GM18502 (cell line): ENCODE data around the gene HYI.
"Not testable (repeated sequence)": the region's sequence is repeated elsewhere in the genome, so short reads cannot be mapped to it uniquely, and the experiment has no call there.

ENCODE experiments used
- ATAC-seq: cut with Tn5 transposase; IDR thresholded peaks from one replicate; pipeline ENCODE4 v1.9.1; 2021; ENCODE audit warnings: mild to moderate bottlenecking; ENCODE audit not compliant: unreplicated experiment, poor library complexity

The HYI gene

GRCh38 chr1:43432171-43432860, 21.4 kb downstream of the HYI start:
- ATAC-seq, result no peak

DNA sequence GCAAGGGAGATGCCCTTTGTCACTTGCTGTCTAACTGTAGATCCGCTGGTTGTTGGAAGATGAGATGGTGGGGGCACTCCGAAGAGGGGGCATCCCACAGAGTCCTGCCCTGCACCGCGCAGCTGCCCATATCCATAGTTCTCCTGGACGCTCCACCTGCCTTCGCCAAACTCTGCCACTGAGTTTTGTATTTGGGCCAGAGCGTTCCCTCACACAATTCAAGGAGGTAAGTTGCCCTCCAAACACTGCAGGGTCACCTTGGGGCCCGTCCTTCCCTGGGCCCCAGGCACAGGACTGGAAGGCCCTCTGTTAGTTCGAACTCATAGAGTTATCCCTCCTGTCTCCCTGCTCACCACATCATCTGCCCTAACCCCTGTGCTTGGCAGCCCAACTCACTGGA, 22.1 kb downstream of the HYI start:
- no peak for ATAC-seq

GRCh38 chr1:43430831-43431230, 22.9 kb downstream of the HYI start:
- no peak for ATAC-seq

DNA sequence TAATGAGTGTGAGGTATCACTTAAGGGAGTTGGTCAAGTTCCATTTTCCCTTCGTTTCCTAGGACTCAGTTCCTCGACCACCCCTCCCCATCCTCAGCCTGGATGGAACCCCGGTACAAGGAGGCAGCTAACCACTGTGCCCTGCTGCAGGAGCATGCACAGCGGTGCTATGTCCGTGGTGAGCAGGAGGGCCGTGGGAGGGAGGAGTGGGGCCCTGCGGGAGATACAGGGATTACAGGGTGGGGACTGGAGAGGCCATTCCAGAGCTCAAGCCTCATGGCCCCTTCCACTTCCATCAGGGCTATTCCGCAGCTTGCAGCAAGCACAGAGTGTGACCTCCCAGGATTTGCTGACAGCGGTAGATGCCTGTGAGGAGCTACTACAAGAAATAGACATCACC, 25.8 kb downstream of the HYI start:
- ATAC-seq, result no peak

DNA sequence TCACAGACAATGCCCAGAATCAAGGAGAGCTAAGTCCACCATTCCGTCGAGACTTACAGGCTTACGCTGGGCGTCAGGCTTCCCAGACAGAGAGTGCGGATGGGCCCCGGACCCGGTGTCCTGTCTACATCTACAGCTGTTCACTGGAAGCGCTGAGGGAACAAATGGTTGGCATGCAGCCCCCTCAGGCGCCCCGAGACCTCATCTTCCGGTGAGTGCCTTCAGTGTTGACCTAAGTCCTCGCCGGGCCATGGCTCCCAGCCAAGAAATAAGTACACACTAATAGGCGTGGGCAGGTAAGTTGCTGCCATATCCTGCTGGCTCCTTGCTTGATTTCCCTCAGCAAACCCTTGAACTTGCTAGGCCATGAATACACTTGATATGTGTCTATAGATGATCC, 26.2 kb downstream of the HYI start:
- ATAC-seq, result no peak

DNA sequence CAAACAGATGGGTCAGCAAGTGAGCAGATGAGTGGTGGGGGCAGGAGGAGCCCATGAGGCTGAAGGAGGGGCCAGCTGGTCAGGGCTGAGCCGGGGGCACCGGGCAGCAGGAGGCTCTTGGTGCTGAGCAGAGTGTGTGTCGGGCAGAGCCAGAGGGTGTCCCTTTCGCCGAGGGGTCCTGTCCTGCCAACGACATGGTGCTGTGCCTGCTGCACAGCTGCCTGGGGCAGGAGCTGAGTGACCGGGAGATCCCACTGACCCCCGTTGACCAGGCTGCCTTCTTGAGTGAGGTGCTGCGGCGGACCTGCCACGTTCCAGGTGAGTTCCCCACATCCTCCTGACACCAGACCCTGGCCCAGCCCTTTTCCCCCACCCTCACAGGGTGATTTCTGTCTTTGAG, 27.5 kb downstream of the HYI start:
- no peak for ATAC-seq

DNA sequence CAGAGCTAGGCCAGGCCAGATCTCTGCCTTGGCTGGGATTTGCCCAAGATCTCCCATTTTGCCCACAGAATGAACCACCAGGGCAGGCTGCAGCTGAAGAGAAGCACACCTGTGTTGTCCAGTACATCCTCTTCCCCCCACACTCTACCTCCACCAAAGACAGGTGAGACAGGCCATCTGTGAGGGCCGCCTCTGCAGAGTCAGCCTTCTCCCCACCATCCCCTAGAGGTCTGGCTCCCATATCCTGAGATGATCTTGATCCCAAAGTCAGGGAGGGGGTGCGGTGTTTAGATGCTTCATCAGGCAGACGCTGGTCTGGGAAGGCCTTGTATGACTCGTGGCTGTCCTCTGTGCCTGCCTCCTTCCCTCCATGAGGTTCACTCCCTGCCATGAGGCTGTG, 28.7 kb downstream of the HYI start:
- ATAC-seq, result no peak

GRCh38 chr1:43423672-43424550, 29.8 kb downstream of the HYI start:
- no peak for ATAC-seq

- no peak for ATAC-seq
These were observed 30.6 kb downstream of the HYI start for GRCh38 chr1:43422995-43423671.

- ATAC-seq, result no peak
These were observed 31.6 kb downstream of the HYI start for GRCh38 chr1:43421976-43422750.

GRCh38 chr1:43421396-43421795, 32.3 kb downstream of the HYI start:
- no peak for ATAC-seq

GRCh38 chr1:43420874-43421273, 32.9 kb downstream of the HYI start:
- no peak for ATAC-seq

DNA sequence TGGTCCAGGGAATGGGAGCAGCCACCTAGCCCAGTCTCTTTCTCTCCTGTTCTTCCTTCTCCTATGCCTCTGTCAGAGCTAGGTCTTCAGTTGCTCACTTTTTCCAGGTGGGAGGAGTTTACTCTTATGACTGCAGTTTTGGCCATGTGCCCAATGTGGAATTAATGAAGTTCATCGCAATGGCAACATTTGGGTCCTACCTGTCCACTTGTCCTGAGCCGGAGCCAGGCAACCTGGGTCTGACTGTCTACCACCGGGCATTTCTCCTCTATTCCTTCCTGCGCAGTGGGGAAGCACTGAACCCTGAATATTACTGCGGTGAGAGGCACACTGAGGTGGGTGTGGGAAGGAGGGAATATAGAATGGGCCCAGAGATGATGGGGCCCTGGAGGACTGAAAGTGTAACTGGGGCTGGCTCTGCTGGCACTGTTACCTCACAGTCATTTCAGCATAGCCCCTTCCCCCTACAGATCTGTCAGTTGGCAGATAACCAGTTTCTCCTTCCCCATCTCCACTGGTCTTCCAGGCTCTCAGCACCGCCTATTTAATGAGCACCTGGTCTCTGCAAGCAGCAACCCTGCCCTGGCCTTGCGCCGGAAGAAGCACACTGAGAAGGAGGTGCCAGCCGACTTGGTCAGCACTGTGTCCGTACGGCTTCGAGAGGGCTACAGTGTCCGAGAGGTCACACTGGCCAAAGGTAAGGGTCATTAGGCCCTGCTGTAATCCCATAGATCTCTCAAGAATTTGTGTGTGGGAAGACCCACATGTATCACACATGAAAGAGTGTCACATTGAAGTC, 33.9 kb downstream of the HYI start:
- ATAC-seq, result no peak

DNA sequence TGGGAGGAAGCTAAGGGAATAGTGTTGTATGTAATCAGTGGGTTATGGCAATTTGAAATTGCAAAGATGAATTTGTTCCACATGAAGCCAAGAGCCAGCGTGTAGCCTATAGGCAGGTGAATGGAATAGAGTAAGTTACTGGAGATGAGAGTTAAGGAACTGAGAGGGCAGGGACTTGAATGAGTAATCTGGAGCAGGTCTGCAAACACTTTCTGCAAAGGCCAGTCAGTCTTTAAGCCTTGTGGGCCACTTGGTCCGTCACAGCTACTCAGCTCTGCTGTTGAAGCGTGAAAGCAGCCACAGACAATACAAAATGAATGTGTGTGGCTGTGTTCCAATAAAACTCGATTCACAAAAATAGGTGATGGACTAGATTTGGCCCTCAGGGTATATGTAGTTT, 34.9 kb downstream of the HYI start:
- ATAC-seq, result no peak

DNA sequence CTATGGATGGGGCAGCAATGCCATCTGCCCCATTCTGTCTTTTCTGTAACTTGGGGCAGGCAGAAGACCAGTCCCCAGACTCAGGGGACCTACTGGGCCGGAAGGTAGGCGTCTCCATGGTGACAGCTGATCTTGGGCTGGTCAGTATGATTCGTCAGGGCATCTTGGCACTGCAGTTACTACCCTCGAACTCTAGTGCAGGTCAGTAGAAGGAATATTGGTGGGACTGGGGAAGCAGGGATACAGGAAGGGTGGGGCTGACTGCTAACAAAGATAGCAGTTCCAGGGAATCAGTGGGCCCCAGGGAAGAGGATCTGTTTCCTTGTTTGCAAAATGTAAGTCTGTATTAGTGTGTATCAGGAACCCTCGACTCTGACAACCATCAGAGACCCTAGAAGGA, 37.8 kb downstream of the HYI start:
- ATAC-seq, result no peak

GRCh38 chr1:43414634-43415223, 39.0 kb downstream of the HYI start:
- ATAC-seq, result no peak

GRCh38 chr1:43413426-43413825, 40.3 kb downstream of the HYI start:
- ATAC-seq, result not testable (repeated sequence)

- no peak for ATAC-seq
These were observed 43.2 kb downstream of the HYI start for GRCh38 chr1:43410571-43410970.

DNA sequence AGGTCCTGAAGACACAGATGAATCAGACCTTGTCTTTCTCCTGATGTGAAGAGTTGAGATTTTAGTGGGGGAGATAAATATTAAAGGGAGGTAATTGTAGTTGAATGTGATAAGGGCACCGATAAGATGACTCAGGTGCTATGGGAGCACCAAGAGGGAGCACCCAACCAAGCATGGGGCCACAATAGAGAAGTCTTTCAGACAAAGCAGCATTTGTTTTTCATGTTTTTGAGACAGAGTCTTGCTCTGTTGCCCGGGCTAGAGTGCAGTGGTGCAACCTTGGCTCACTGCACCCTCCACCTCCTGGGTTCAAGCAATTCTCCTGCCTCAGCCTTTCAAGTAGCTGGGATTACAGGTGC, 47.9 kb downstream of the HYI start:
- no peak for ATAC-seq
